ENCODE data around the gene TMEM176A.

The TMEM176A gene

DNA sequence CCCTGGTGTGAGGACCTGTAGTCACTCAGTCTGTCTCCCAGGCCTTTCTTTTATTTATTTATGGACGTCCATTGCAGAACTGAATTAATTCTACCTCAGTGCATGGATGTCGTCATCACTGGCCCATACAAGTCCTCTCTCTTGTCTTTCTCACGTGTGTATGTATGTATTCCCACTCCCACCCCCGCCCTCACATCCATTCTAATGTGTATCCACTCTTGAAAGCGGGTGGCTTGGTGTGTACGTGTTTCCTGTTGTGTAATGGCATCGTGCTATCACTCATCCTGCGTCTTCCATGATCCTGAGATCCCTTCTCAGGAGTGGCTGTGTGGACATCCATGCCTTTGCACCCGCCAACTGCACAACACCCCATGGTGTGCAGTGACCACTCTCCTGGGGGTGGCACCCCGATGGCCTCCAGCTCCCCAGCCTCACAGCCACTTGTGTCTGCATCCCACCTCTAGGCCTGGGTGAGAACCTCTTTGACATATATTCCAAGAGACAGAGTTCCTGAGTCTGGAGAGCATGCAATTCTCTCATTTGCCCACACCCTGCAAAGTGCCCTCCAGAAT is 48.7 kb downstream of the TMEM176A start:
- Histone ChIP-seq H3K36me3 (ENCODE audit: control insufficient read depth, insufficient read depth, low read length) (no peaks in the 10 kb centered on the region), H3K4me3 (replicated peaks; ENCODE audit: low read depth, low read length) (no peak overlapping the region), H3K27me3 (replicated peaks; ENCODE audit: control insufficient read depth, insufficient read depth, low read length) (peaks cover 1% of the 10 kb centered on the region)
- TF ChIP-seq, protein P1, sequence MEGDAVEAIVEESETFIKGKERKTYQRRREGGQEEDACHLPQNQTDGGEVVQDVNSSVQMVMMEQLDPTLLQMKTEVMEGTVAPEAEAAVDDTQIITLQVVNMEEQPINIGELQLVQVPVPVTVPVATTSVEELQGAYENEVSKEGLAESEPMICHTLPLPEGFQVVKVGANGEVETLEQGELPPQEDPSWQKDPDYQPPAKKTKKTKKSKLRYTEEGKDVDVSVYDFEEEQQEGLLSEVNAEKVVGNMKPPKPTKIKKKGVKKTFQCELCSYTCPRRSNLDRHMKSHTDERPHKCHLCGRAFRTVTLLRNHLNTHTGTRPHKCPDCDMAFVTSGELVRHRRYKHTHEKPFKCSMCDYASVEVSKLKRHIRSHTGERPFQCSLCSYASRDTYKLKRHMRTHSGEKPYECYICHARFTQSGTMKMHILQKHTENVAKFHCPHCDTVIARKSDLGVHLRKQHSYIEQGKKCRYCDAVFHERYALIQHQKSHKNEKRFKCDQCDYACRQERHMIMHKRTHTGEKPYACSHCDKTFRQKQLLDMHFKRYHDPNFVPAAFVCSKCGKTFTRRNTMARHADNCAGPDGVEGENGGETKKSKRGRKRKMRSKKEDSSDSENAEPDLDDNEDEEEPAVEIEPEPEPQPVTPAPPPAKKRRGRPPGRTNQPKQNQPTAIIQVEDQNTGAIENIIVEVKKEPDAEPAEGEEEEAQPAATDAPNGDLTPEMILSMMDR (IDR thresholded peaks at IDR 0.05; ENCODE audit: insufficient read depth, low read length, poor library complexity, severe bottlenecking): no peak
- no peak for DNase-seq (ENCODE audit: extremely low read depth, insufficient read length)

DNA sequence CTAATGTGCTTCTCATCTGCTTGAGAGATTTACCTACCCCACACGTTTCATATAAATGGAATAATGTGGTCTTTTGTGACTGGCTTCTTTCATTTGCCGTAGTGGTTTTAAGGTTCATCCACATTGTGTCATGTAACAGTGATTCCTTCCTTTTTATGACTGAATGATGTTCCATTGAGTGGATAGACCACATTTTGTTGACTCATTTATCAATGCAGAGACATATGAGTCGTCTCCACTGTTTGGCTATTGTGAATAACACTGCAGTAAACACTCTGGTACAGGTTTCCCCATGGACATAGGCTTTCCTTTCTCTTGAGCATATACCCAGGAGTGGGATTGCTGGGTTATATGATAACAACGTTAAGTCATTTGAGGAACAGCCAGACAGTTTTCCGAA is 49.7 kb downstream of the TMEM176A start:
- DNase-seq (ENCODE audit: extremely low read depth, insufficient read length): no peak
- Histone ChIP-seq H3K27me3 (replicated peaks; ENCODE audit: control insufficient read depth, insufficient read depth, low read length) (peaks cover 1% of the 10 kb centered on the region), H3K4me3 (replicated peaks; ENCODE audit: low read depth, low read length) (no peak overlapping the region), H3K36me3 (ENCODE audit: control insufficient read depth, insufficient read depth, low read length) (no peaks in the 10 kb centered on the region)
- TF ChIP-seq, protein P1 (IDR thresholded peaks at IDR 0.05; ENCODE audit: insufficient read depth, low read length, poor library complexity, severe bottlenecking): no peak

DNA sequence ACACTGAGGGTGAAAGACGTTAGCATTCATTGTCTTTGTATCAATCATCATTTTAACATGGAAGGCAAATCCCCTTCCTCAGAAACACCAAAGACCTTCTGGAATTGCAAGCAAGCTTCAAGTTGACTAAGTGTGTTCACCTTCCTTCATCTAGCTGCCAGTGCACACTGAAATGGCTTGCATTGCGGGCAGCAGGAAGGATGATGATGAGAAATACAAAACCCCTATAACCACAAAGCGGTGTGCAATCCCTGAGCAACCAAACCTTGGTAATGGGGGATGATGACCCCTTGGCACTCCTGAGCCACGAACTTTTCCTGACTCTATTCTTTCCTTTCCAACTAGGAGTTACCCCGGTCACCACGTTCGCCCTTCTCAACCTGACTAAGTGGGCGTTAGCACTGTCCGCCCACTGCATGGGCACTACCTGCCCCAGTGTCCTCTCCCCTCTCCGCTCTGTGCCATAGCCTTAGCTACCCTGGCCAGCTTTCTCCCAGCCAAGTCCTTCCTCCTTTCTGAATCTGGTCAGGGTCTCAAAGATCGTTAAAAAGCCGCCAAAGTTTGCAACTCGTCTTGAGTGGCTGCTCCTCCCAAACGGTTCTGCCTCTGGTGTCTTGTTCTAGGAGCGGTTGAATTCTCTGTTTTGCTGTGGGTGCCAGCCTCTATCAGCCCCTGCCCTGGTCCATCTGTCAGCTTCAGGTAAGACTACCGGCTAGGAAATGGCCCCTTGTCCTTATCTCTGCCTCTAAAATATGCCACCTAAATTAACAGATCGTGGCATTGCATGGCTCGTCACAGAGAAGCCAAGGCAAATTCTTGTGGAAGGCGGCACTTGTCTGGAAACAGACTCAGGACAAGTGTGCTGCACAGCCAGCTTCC is 51.2 kb downstream of the TMEM176A start:
- TF ChIP-seq, protein P1 (IDR thresholded peaks at IDR 0.05; ENCODE audit: insufficient read depth, low read length, poor library complexity, severe bottlenecking): no peak
- no peak for DNase-seq (ENCODE audit: extremely low read depth, insufficient read length)
- Histone ChIP-seq H3K4me3 (replicated peaks; ENCODE audit: low read depth, low read length) (no peak overlapping the region), H3K36me3 (ENCODE audit: control insufficient read depth, insufficient read depth, low read length) (no peaks in the 10 kb centered on the region), H3K27me3 (replicated peaks; ENCODE audit: control insufficient read depth, insufficient read depth, low read length) (peaks cover 1% of the 10 kb centered on the region)

DNA sequence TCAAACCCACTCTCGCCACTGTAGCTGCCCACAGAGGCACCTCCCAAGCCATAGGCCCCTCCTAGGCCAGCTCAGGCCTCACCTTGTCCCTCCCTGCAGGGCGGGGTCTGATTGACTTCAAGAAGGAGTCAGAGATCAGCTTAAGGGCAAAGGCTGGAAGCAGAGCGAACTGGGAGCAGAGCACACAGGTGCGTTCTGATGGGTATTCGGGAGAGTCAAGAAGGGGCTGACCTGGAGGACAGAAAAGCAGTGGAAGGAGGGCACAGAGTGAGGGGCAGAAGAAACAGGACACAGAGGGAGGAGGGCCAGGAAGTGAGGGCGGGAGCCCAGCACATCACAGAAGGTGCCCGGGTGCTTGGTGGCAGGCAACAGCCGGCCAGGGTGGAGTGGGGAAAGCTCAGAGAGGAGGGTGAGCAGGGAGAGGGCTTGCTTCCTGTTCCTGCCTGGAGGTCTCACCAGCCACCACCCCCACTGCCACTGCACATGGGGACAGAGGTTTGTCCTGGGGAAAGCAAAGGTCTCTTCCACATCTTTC is 51.9 kb downstream of the TMEM176A start, which contains the start of gene AOC1:
TSS of gene AOC1 (plus strand) at position 147 of the 535 bp plus-strand sequence. CDS start 3,954 bp downstream, outside the sequence.
- Histone ChIP-seq H3K27me3 (replicated peaks; ENCODE audit: control insufficient read depth, insufficient read depth, low read length) (peaks cover 1% of the 10 kb centered on the region), H3K4me3 (replicated peaks; ENCODE audit: low read depth, low read length) (no peak within 1 kb of the TSS), H3K36me3 (ENCODE audit: control insufficient read depth, insufficient read depth, low read length) (no peaks in the 10 kb centered on the region)
- TF ChIP-seq, protein P1 (IDR thresholded peaks at IDR 0.05; ENCODE audit: insufficient read depth, low read length, poor library complexity, severe bottlenecking): no peak
- DNase-seq (ENCODE audit: extremely low read depth, insufficient read length): no peak

DNA sequence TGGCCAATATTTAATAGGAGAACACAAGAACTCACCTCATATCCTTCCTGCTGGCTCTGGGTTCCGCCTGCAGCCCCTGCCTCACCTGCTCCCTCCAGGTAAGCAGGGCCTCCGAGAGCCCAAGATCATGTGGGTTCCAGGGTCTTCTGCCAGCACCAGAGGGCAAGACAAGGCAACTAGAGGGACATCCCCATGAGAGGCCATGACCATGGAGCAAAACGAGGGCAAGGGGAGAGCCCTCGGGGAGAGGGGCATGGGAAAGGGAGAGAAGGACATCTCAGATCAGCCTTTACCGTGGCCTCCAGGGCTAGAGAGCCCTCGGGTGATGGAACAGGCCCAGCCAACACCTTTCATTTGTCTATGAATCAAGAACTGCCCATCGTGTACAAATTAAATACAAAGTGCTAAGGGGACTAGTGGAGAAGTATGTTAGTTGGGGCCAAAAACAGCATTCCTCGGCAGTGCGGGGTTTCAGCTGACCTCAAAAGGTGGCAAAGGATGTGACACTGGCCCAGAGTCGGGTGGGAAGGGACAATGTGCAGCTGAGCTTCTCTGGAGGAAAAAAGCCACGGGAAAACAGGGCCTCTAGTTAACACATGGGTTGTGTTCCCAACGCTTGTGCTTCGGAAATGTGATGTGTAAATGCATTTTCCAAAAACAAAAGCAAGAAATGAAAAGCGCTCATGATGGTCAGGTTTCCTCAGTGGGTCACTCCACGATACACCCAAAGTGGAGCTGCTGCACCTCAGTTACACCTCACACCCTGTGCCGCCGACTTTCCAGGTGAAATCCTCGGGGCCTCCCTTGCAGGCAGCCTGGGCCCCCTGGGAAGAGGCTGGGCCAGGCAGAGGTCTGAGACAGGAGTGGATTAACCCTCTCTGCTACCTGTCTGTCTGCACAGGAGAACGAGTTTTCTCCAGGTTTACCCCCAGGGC is 53.8 kb downstream of the TMEM176A start:
- TF ChIP-seq, protein P1 (IDR thresholded peaks at IDR 0.05; ENCODE audit: insufficient read depth, low read length, poor library complexity, severe bottlenecking): no peak
- Histone ChIP-seq H3K27me3 (replicated peaks; ENCODE audit: control insufficient read depth, insufficient read depth, low read length) (peaks cover 1% of the 10 kb centered on the region), H3K4me3 (replicated peaks; ENCODE audit: low read depth, low read length) (no peak overlapping the region), H3K36me3 (ENCODE audit: control insufficient read depth, insufficient read depth, low read length) (no peaks in the 10 kb centered on the region)
- no peak for DNase-seq (ENCODE audit: extremely low read depth, insufficient read length)
